Measurements from ENCODE around the gene RPEL1.
A peak's percentile ranks its signal among the peaks of the same experiment; 100 is the strongest.

Gene RPEL1

GRCh38 chr10:103278862-103279298, 33.2 kb downstream of the RPEL1 start:
- DNase-seq (ENCODE audit: low read depth): no peak

- no peak for DNase-seq (ENCODE audit: low read depth)
Measured at GRCh38 chr10:103280031-103280430, 34.3 kb downstream of the RPEL1 start.

GRCh38 chr10:103280506-103280905, 34.8 kb downstream of the RPEL1 start:
- DNase-seq (ENCODE audit: low read depth): no peak

GRCh38 chr10:103281753-103282152, 36.1 kb downstream of the RPEL1 start:
- no peak for DNase-seq (ENCODE audit: low read depth)

- no peak for DNase-seq (ENCODE audit: low read depth)
Measured at GRCh38 chr10:103282961-103283360, 37.3 kb downstream of the RPEL1 start.

GRCh38 chr10:103284170-103284569, 38.5 kb downstream of the RPEL1 start:
- DNase-seq (ENCODE audit: low read depth): no peak

GRCh38 chr10:103287992-103288391, 42.3 kb downstream of the RPEL1 start:
- no peak for DNase-seq (ENCODE audit: low read depth)

GRCh38 chr10:103291588-103291987, 45.9 kb downstream of the RPEL1 start:
- DNase-seq (ENCODE audit: low read depth): no peak

- peak; percentile 65 for DNase-seq (ENCODE audit: low read depth)
Measured at GRCh38 chr10:103295374-103296015, 49.8 kb downstream of the RPEL1 start.

All from non-pigmented ciliary epithelial cell (primary cell).